K562 (cell line): Measurements from ENCODE around the gene HLCS. TPM values are rescaled to one million over a fixed set of nuclear protein-coding genes. Genes with fewer than 3 reads are reported as not detected.

ENCODE experiments used
- C11orf30 ChIP-seq: fragments of 450-650 bp; IDR thresholded peaks from 2 replicates; pipeline ENCODE4 v1.6.1; 2016; ENCODE audit warnings: low read depth, mild to moderate bottlenecking
- CBX1 ChIP-seq: sonication (generic); IDR thresholded peaks from 2 replicates; pipeline ENCODE4 v1.6.1; 2016; ENCODE audit warnings: antibody characterized with exemption, low read depth, mild to moderate bottlenecking
- DACH1 ChIP-seq: fragments of 450-650 bp; IDR thresholded peaks from 2 replicates; pipeline ENCODE4 v1.6.1; 2018; ENCODE audit not compliant: partially characterized antibody
- DPF2 ChIP-seq: fragments of 450-650 bp; IDR thresholded peaks from 2 replicates; pipeline ENCODE4 v1.6.1; 2016
- ETV1 ChIP-seq: fragments of 450-650 bp; conservative IDR thresholded peaks from 2 replicates; pipeline ENCODE4 v1.6.1; 2016; ENCODE audit warnings: missing genetic modification characterization, control low read depth, low read depth, missing compliant biosample characterization
- GABPB2 ChIP-seq: fragments of 250-450 bp; sonication (Bioruptor Pico); conservative IDR thresholded peaks from 2 replicates; pipeline ENCODE4 v1.5.1; 2021; ENCODE audit warnings: mild to moderate bottlenecking
- LEF1 ChIP-seq: fragments of 450-650 bp; IDR thresholded peaks from 2 replicates; pipeline ENCODE4 v1.6.1; 2016; ENCODE audit warnings: mild to moderate bottlenecking
- MAFF ChIP-seq: IDR thresholded peaks from 2 replicates; pipeline ENCODE4 v1.6.1; 2012; ENCODE audit warnings: low read length, improper control_type of control experiment
- MCM2 ChIP-seq: fragments of 450-650 bp; IDR thresholded peaks from 2 replicates; pipeline ENCODE4 v1.6.1; 2017; ENCODE audit warnings: low read depth, mild to moderate bottlenecking
- MTF1 ChIP-seq: fragments of 250-450 bp; sonication (Bioruptor Pico); IDR thresholded peaks from 2 replicates; pipeline ENCODE4 v1.9.0; 2021; ENCODE audit warnings: moderate library complexity, mild to moderate bottlenecking, inconsistent platforms, borderline replicate concordance
- RFX7 ChIP-seq: fragments of 250-450 bp; sonication (Bioruptor Pico); IDR thresholded peaks from 2 replicates; pipeline ENCODE4 v1.5.1; 2021; ENCODE audit warnings: mild to moderate bottlenecking
- SAFB2 ChIP-seq: fragments of 200-400 bp; formaldehyde crosslinking; IDR thresholded peaks from 2 replicates; pipeline ENCODE4 v1.6.1; 2018; ENCODE audit warnings: borderline replicate concordance, low read length, low read depth, moderate library complexity; ENCODE audit not compliant: severe bottlenecking
- SLC30A9 ChIP-seq: fragments of 250-450 bp; sonication (Bioruptor Pico); IDR thresholded peaks from 2 replicates; pipeline ENCODE4 v1.8.0; 2022; ENCODE audit warnings: mild to moderate bottlenecking, moderate library complexity
- SMAD4 ChIP-seq: fragments of 250-450 bp; sonication (Bioruptor Pico); conservative IDR thresholded peaks from 2 replicates; pipeline ENCODE4 v1.8.0; 2021; ENCODE audit warnings: inconsistent platforms, mild to moderate bottlenecking, moderate library complexity
- SMARCC2 ChIP-seq: fragments of 450-650 bp; IDR thresholded peaks from 2 replicates; pipeline ENCODE4 v1.6.1; 2017; ENCODE audit warnings: antibody characterized with exemption, moderate library complexity, mild to moderate bottlenecking, low read depth
- SOX6 ChIP-seq: fragments of 450-650 bp; IDR thresholded peaks from 2 replicates; pipeline ENCODE4 v1.6.1; 2014; ENCODE audit warnings: mild to moderate bottlenecking
- SPI1 ChIP-seq: IDR thresholded peaks from 2 replicates; pipeline ENCODE4 v1.6.1; 2011; ENCODE audit warnings: low read depth, low read length, control low read depth, borderline replicate concordance
- TAF1 ChIP-seq: IDR thresholded peaks from 2 replicates; pipeline ENCODE4 v1.6.1; 2011; ENCODE audit warnings: mild to moderate bottlenecking, low read length, moderate library complexity; ENCODE audit not compliant: insufficient read depth, control insufficient read depth, severe bottlenecking; ENCODE audit errors: extremely low read depth
- TSC22D4 ChIP-seq: fragments of 450-650 bp; IDR thresholded peaks from 2 replicates; pipeline ENCODE4 v1.6.1; 2016; ENCODE audit warnings: missing genetic modification characterization, missing biosample characterization, control low read depth
- ZNF316 ChIP-seq: fragments of 450-650 bp; IDR thresholded peaks from 2 replicates; pipeline ENCODE4 v1.6.1; 2016
- ZNF431 ChIP-seq: sonication (generic); formaldehyde crosslinking; IDR thresholded peaks from 2 replicates; pipeline ENCODE4 v1.8.0; 2022; ENCODE audit warnings: mild to moderate bottlenecking, missing genetic modification reagents
- polyA plus RNA-seq, 8 experiments: library from polyadenylated mRNA; depleted of rRNA in 4 of 8; stranded (reverse) in 5 of 8; unstranded in 3 of 8; fragments of >200 nt; fragmentation: Nextera tagmentation in 2 of 8; fragmentation: Illumina TruSeq in 1 of 8; extraction: Ambion mirVana in 2 of 8; extraction: Trizol in 1 of 8; gene quantifications; 2 replicates each; pipeline versions ENCODE4 v1.2.1 to v1.2.3, GENCODE V29; 2011 to 2014; ENCODE audit warnings: inconsistent platforms in 1 of 8, missing spikeins in 1 of 8
- total RNA-seq, 7 experiments: library from RNA; depleted of rRNA in 6 of 7; stranded (reverse); fragments of >200 nt in 6 of 7; fragmentation: Illumina TruSeq in 2 of 7; extraction: Trizol in 2 of 7; gene quantifications; 2 replicates each; pipeline versions ENCODE4 v1.2.1 to v1.2.3, GENCODE V29; 2011 to 2021; ENCODE audit warnings: low replicate concordance in 1 of 7
- TF ChIP-seq, protein P1 (sequence below): fragments of 150-350 bp; IDR thresholded peaks from 2 replicates; pipeline ENCODE4 v1.6.1; 2014; ENCODE audit warnings: low read depth, mild to moderate bottlenecking, low read length, borderline replicate concordance
- TF ChIP-seq, protein P2 (sequence below): fragments of 450-650 bp; IDR thresholded peaks from one replicate; pipeline ENCODE4 v1.6.1; 2018; ENCODE audit warnings: mild to moderate bottlenecking, moderate library complexity; ENCODE audit not compliant: partially characterized antibody
- TF ChIP-seq, protein P3 (sequence below): fragments of 450-650 bp; formaldehyde crosslinking; IDR thresholded peaks from 2 replicates; pipeline ENCODE4 v1.4.0; 2020; ENCODE audit warnings: mild to moderate bottlenecking, moderate library complexity

HLCS gene
- total and polyA plus RNA-seq, 9 of the 15 experiments (the other 6 are each of a cell fraction or from before 2014, with no cell fraction given) = 3.0 to 21.5 (median 17.1) TPM

DNA sequence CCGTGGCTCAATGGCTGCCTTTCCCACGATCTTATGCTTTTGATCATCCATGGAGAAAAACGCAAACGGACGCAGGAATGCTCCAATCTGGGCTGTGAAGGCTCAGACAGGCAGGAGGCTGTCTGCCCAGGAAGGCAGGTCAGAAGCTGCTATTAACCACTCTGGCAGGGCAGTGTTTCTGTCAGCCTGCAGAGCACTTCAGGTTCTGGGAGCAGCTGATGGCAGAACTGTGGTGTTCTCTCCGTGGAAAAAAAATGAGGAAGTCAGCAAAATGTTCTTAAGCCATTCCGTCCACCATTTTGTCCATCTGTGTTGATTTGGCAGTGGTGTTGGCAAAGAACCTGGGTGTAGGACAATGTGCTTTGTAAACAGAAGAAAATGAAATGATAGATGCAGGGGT, 175.9 kb downstream of the HLCS start (continued):
- TF ChIP-seq GABPB2 (CRISPR knock-in tag) (no peak), DACH1 (no peak), SMARCC2 (no peak), SAFB2 (no peak), SPI1 (peak; percentile 87), ETV1 (no peak), TSC22D4 (tag) (no peak), CBX1 (no peak), SLC30A9 (no peak), LEF1 (no peak), SOX6 (no peak), MAFF (peak; percentile 16; the same call in 1 of the 2 replicates), SMAD4 (no peak), MCM2 (no peak), ZNF316 (peak; percentile 43; the same call in 1 of the 2 replicates), DPF2 (no peak), RFX7 (CRISPR knock-in tag) (no peak), MTF1 (CRISPR knock-in tag) (no peak), C11orf30 (peak; percentile 51; the same call in 1 of the 2 replicates), ZNF431 (CRISPR knock-in tag) (no peak), TAF1 (no peak)
- TF ChIP-seq, protein P1, sequence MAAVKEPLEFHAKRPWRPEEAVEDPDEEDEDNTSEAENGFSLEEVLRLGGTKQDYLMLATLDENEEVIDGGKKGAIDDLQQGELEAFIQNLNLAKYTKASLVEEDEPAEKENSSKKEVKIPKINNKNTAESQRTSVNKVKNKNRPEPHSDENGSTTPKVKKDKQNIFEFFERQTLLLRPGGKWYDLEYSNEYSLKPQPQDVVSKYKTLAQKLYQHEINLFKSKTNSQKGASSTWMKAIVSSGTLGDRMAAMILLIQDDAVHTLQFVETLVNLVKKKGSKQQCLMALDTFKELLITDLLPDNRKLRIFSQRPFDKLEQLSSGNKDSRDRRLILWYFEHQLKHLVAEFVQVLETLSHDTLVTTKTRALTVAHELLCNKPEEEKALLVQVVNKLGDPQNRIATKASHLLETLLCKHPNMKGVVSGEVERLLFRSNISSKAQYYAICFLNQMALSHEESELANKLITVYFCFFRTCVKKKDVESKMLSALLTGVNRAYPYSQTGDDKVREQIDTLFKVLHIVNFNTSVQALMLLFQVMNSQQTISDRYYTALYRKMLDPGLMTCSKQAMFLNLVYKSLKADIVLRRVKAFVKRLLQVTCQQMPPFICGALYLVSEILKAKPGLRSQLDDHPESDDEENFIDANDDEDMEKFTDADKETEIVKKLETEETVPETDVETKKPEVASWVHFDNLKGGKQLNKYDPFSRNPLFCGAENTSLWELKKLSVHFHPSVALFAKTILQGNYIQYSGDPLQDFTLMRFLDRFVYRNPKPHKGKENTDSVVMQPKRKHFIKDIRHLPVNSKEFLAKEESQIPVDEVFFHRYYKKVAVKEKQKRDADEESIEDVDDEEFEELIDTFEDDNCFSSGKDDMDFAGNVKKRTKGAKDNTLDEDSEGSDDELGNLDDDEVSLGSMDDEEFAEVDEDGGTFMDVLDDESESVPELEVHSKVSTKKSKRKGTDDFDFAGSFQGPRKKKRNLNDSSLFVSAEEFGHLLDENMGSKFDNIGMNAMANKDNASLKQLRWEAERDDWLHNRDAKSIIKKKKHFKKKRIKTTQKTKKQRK = no peak
- TF ChIP-seq, protein P2, sequence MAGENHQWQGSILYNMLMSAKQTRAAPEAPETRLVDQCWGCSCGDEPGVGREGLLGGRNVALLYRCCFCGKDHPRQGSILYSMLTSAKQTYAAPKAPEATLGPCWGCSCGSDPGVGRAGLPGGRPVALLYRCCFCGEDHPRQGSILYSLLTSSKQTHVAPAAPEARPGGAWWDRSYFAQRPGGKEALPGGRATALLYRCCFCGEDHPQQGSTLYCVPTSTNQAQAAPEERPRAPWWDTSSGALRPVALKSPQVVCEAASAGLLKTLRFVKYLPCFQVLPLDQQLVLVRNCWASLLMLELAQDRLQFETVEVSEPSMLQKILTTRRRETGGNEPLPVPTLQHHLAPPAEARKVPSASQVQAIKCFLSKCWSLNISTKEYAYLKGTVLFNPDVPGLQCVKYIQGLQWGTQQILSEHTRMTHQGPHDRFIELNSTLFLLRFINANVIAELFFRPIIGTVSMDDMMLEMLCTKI = no peak
- TF ChIP-seq, protein P3, sequence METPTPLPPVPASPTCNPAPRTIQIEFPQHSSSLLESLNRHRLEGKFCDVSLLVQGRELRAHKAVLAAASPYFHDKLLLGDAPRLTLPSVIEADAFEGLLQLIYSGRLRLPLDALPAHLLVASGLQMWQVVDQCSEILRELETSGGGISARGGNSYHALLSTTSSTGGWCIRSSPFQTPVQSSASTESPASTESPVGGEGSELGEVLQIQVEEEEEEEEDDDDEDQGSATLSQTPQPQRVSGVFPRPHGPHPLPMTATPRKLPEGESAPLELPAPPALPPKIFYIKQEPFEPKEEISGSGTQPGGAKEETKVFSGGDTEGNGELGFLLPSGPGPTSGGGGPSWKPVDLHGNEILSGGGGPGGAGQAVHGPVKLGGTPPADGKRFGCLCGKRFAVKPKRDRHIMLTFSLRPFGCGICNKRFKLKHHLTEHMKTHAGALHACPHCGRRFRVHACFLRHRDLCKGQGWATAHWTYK (CRISPR knock-in tag) = no peak
